ENCODE results near the gene RIC1. TPM values are rescaled to one million over a fixed set of nuclear protein-coding genes. Genes with fewer than 3 reads are reported as not detected.

Gene RIC1
- total and polyA plus RNA-seq, 2 of the 8 experiments (the other 6 are each of a cell fraction or from before 2014, with no cell fraction given): 10.7 to 24.5 TPM

DNA sequence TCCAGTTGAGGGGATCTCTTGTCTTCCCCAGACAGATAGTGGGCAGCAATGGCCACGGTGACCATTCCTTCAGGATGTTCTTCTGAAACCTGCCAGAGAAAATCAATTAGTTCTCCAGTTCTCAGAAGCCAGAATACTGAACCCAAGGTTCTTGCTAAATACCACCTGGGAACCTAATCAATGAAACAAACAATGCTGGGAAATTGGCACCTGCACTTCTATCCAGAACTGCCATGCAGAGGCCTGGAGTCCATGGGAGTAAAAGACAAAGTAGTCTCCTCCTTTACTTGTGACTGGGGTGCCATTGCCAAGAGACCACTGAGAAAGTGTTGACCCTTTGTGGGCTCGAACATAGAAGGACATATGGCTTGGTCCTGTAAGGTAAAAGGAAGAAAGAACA lies 158.3 kb downstream of the RIC1 start (continued):
- no peak for TF ChIP-seq JUND (IDR thresholded peaks at IDR 0.05; ENCODE audit: low read length)
- no peak for TF ChIP-seq TAF1 (IDR thresholded peaks at IDR 0.05; ENCODE audit: low read depth, low read length)
- TF ChIP-seq RAD21 (IDR thresholded peaks at IDR 0.05 in 1 of 2, conservative IDR thresholded peaks at IDR 0.05 in 1 of 2; ENCODE audit: low read depth in 2 of 2, low read length in 2 of 2): no peak
- TF ChIP-seq CHD2 (IDR thresholded peaks at IDR 0.05; ENCODE audit: low read length): no peak
- no peak for TF ChIP-seq NANOG (IDR thresholded peaks at IDR 0.05; ENCODE audit: insufficient read depth, low read depth, low read length, poor library complexity, severe bottlenecking)
